ENCODE results near the gene RAB38.

- TF ChIP-seq EZH2 (IDR thresholded peaks at IDR 0.05), result no peak
- TF ChIP-seq, protein P1, sequence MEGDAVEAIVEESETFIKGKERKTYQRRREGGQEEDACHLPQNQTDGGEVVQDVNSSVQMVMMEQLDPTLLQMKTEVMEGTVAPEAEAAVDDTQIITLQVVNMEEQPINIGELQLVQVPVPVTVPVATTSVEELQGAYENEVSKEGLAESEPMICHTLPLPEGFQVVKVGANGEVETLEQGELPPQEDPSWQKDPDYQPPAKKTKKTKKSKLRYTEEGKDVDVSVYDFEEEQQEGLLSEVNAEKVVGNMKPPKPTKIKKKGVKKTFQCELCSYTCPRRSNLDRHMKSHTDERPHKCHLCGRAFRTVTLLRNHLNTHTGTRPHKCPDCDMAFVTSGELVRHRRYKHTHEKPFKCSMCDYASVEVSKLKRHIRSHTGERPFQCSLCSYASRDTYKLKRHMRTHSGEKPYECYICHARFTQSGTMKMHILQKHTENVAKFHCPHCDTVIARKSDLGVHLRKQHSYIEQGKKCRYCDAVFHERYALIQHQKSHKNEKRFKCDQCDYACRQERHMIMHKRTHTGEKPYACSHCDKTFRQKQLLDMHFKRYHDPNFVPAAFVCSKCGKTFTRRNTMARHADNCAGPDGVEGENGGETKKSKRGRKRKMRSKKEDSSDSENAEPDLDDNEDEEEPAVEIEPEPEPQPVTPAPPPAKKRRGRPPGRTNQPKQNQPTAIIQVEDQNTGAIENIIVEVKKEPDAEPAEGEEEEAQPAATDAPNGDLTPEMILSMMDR (IDR thresholded peaks at IDR 0.05), result no peak
Observed at GRCh38 chr11:88086297-88086696, 88.9 kb downstream of the RAB38 start.

Measured in neural progenitor cell (in vitro differentiated cells).